Stimulated activated naive CD8-positive, alpha-beta T cell treated with anti-CD3 and anti-CD28 coated beads, Interleukin-15, Interleukin-2, amounts not matched to agents 100 ng/mL and 50 ng/mL, for 24 hours (primary cell): Measurements from ENCODE around the gene ZBED1.
"Not testable (repeated sequence)": the region's sequence is repeated elsewhere in the genome, so short reads cannot be mapped to it uniquely, and the experiment has no call there.

Source experiments
- H3K27ac Mint-ChIP-seq: one replicate; pipeline ENCODE4 v1.8.0; 2021; ENCODE audit warnings: mild to moderate bottlenecking, mixed read lengths
- H3K27me3 Mint-ChIP-seq: one replicate; pipeline ENCODE4 v1.8.0; 2021; ENCODE audit warnings: mixed read lengths
- H3K36me3 Mint-ChIP-seq: one replicate; pipeline ENCODE4 v1.8.0; 2021; ENCODE audit warnings: low read depth, mixed read lengths
- H3K4me1 Mint-ChIP-seq: one replicate; pipeline ENCODE4 v1.8.0; 2021; ENCODE audit warnings: low read depth, mixed read lengths
- H3K4me3 Mint-ChIP-seq: one replicate; pipeline ENCODE4 v1.8.0; 2021; ENCODE audit warnings: mild to moderate bottlenecking, mixed read lengths
- H3K9me3 Mint-ChIP-seq: one replicate; pipeline ENCODE4 v1.8.0; 2021; ENCODE audit warnings: mixed read lengths

Gene ZBED1

DNA sequence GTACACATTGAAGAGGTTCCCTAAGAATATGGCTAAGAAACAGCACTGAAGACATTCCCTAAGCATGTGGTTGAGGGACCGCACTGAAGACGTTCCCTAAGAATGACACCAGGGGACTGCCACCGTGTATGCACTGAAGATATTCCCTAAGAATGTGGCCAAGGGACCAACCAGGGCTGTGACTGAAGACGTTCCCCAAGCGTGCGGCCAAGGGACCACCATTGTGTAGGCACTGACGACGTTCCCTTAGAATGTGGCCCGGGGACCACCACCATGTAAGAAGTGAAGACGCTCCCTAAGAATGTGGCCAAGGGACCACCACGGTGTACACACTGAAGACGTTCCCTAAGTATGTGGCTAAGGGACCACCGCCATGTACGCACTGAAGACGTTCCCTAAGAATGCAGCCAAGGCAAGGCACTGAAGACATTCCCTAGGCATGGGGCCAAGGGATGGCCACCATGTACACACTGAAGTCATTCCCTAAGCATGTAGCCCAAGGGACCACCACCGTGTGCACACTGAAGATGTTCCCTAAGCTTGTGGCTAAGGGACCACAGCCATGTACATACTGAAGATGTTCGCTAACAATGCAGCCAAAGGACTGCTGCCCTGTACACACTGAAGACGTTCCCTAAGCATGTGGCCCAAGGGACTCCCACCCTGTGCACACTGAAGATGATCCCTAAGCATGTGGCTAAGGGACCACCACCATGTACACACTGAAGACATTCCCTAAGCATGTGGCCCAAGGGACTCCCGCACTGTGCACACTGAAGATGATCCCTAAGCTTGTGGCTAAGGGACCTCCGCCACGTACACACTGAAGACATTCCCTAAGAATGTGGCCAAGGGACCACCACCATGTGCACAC lies 22.0 kb downstream of the ZBED1 start:
- H3K9me3 Mint-ChIP-seq = peaks cover 10% of the 10 kb centered on the region
- H3K4me1 Mint-ChIP-seq = no peaks in the 10 kb centered on the region
- H3K36me3 Mint-ChIP-seq = peaks cover 20% of the 10 kb centered on the region
- no peak overlapping the region for H3K4me3 Mint-ChIP-seq
- no peaks in the 10 kb centered on the region for H3K27me3 Mint-ChIP-seq
- no peak overlapping the region for H3K27ac Mint-ChIP-seq

DNA sequence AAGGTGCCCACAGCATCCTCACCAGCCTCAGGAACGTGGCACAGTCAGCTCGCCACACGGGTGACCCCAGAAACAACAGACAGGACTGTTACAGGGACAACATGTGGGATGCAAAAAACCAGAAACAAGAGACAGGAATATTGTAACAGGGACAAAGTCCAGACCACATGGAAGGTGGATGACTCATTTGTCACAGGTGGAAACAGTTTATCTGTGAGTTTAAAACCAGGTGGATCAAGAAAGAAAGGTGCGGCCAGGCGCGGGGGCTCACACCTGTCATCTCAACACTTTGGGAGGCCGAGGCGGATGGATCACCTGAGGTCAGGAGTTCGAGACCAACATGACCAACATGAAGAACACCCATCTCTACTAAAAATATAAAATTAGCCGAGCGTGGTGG lies 23.5 kb downstream of the ZBED1 start:
- Mint-ChIP-seq H3K9me3 (peaks cover 10% of the 10 kb centered on the region), H3K36me3 (peaks cover 20% of the 10 kb centered on the region)
- H3K4me1 Mint-ChIP-seq, H3K27ac Mint-ChIP-seq, H3K27me3 Mint-ChIP-seq, H3K4me3 Mint-ChIP-seq: not testable (repeated sequence)

DNA sequence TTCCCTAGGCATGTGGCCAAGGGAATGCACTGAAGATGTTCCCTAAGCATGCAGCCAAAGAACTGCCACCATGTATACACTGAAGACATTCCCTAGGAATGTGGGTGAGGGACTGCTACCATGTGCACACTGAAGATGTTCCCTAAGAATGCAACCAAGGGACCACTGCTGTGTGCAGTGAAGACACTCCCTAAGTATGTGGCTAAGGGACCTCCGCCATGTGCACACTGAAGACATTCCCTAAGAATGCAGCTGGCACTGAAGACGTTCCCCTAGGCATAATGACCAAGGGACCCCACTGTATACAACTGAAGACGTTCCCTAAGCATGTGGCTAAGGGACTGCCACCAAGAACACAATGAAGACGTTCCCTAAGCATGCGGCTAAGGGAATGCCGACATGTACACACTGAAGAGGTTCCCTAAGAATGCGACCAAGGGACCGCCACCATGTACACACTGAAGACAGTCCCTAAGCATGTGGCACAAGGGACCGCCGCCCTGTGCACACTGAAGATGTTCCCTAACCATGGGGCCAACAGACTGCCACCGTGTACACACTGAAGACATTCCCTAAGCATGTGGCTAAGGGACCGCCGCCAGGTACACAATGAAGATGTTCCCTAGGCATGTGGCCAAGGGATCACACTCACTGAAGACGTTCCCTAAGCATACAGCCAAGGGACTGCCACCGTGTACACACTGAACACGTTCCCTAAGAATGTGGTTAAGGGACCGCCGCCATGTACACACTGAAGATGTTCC lies 25.6 kb downstream of the ZBED1 start:
- H3K36me3 Mint-ChIP-seq = peaks cover 18% of the 10 kb centered on the region
- peaks cover 10% of the 10 kb centered on the region for H3K9me3 Mint-ChIP-seq
- H3K27me3 Mint-ChIP-seq = no peaks in the 10 kb centered on the region
- no peak overlapping the region for H3K27ac Mint-ChIP-seq
- H3K4me1 Mint-ChIP-seq = no peaks in the 10 kb centered on the region
- H3K4me3 Mint-ChIP-seq = no peak overlapping the region

DNA sequence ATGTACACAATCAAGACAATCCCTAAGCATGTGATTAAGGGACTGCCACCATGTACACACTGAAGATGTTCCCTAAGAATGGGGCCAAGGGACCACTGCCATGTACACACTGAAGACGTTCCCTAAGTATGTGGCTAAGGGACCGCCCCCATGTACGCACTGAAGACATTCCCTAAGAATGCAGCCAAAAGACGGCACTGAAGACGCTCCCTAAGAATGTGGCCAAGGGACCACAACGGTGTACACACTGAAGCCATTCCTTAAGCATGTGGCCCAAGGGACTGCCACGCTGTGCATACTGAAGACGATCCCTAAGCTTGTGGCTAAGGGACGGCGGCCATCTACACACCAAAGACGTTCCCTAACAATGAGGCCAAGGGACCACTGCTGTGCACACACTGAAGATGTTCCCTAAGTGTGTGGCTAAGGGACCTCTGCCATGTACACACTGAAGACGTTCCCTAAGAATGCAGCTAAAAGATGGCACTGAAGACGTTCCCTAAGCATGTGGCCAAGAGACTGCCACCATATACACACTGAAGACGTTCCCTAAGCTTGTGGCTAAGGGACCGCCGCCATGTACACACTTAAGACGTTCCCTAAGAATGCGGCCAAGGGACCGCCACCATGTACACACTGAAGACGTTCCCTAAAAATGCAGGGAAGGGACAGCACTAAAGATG lies 26.4 kb downstream of the ZBED1 start:
- Mint-ChIP-seq H3K4me3 (no peak overlapping the region), H3K9me3 (peaks cover 9% of the 10 kb centered on the region), H3K27ac (no peak overlapping the region), H3K4me1 (no peaks in the 10 kb centered on the region), H3K27me3 (no peaks in the 10 kb centered on the region), H3K36me3 (peaks cover 16% of the 10 kb centered on the region)

DNA sequence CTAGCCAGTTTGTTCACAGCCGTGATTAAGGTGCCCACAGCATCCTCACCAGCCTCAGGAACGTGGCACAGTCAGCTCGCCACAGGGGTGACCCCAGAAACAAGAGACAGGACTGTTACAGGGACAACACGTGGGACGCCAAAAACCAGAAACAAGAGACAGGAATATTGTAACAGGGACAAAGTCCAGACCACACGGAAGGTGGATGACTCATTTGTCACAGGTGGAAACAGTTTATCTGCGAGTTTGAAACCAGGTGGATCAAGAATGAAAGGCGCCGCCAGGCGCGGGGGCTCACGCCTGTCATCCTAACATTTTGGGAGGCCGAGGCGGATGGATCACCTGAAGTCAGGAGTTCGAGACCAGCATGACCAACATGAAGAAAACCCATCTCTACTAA lies 27.7 kb downstream of the ZBED1 start:
- H3K36me3 Mint-ChIP-seq = peaks cover 13% of the 10 kb centered on the region
- H3K4me3 Mint-ChIP-seq, H3K9me3 Mint-ChIP-seq, H3K27me3 Mint-ChIP-seq, H3K27ac Mint-ChIP-seq, H3K4me1 Mint-ChIP-seq: not testable (repeated sequence)

DNA sequence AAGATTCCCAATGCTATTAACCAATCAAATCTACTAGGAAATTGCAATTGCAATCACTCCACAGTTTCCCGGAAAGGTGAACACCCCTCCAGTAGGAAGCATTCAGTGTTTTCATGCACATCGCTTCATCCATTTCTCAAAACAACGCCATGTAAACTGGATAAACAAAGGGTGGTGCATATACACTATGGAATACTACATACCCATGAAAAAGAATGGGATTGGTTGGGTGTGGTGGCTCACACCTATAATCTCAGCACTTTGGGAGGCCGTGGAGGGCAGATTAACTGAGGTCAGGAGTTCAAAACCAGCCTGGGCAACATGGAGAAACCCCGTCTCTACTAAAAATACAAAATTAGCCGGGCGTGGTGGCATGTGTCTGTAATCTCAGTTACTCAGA lies 29.1 kb downstream of the ZBED1 start:
- H3K27ac Mint-ChIP-seq = no peak overlapping the region
- no peaks in the 10 kb centered on the region for H3K27me3 Mint-ChIP-seq
- no peaks in the 10 kb centered on the region for H3K4me1 Mint-ChIP-seq
- H3K4me3 Mint-ChIP-seq = no peak overlapping the region
- peaks cover 9% of the 10 kb centered on the region for H3K9me3 Mint-ChIP-seq
- H3K36me3 Mint-ChIP-seq = peaks cover 13% of the 10 kb centered on the region

DNA sequence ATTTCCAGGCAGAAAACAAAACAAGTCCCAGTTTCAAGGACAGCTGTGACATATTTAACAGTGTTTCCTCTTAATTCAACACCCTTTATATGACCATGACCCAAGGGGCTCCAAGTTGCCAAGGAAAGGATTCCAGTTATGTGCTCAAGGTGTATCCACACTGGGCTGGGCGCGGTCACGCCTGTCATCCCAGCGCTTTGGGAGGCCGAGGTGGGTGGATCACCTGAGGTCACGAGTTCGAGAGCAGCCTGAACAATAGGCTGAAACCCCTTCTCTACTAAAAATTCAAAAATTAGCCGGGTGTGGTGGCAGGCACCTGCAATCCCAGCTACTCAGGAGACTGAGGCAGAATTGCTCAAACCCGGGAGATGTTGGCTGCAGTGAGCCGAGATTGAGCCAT lies 29.6 kb downstream of the ZBED1 start:
- H3K27me3 Mint-ChIP-seq, H3K27ac Mint-ChIP-seq, H3K9me3 Mint-ChIP-seq, H3K4me1 Mint-ChIP-seq, H3K4me3 Mint-ChIP-seq: not testable (repeated sequence)
- H3K36me3 Mint-ChIP-seq = peaks cover 13% of the 10 kb centered on the region

DNA sequence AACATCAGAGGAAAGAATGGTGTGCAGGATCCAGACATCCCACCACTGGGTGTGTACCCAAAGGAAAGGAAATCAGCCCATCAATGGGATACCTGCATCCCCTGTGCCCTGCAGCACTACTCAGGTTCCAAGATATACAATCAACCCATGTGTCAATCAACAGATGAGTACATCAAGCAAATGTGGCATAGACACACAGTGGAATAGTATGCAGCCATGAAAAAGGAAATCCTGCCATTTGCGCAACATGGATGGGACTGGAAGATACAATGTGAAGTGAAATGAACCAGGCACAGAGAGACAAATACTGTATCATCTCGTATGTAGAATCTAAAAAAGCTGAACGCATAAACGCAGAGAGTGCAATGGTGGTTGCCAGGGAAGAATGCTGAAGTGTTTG lies 30.9 kb downstream of the ZBED1 start:
- H3K4me3 Mint-ChIP-seq, H3K4me1 Mint-ChIP-seq, H3K36me3 Mint-ChIP-seq, H3K9me3 Mint-ChIP-seq, H3K27ac Mint-ChIP-seq, H3K27me3 Mint-ChIP-seq: not testable (repeated sequence)

DNA sequence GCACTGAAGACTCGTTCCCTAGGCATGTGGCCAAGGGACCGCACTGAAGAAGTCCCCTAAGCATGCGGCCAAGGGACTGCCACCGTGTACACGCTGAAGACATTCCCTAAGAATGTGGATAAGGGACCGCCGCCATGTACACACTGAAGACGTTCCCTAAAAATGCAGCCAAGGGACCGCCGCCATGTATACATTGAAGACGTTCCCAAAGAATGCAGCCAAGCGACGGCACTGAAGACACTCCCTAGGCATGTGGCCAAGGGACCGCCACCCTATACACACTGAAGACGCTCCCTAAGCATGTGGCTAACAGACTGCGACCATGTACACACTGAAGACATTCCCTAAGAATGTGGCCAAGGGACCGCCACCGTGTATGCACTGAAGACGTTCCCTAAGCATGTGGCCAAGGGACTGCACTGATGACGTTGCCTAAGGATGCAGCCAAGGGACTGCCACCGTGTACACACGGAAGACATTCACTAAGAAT lies 31.5 kb downstream of the ZBED1 start:
- no peak overlapping the region for H3K27ac Mint-ChIP-seq
- H3K4me3 Mint-ChIP-seq = no peak overlapping the region
- H3K36me3 Mint-ChIP-seq = peaks cover 9% of the 10 kb centered on the region
- no peaks in the 10 kb centered on the region for H3K27me3 Mint-ChIP-seq
- H3K9me3 Mint-ChIP-seq = peaks cover 5% of the 10 kb centered on the region
- H3K4me1 Mint-ChIP-seq = no peaks in the 10 kb centered on the region

DNA sequence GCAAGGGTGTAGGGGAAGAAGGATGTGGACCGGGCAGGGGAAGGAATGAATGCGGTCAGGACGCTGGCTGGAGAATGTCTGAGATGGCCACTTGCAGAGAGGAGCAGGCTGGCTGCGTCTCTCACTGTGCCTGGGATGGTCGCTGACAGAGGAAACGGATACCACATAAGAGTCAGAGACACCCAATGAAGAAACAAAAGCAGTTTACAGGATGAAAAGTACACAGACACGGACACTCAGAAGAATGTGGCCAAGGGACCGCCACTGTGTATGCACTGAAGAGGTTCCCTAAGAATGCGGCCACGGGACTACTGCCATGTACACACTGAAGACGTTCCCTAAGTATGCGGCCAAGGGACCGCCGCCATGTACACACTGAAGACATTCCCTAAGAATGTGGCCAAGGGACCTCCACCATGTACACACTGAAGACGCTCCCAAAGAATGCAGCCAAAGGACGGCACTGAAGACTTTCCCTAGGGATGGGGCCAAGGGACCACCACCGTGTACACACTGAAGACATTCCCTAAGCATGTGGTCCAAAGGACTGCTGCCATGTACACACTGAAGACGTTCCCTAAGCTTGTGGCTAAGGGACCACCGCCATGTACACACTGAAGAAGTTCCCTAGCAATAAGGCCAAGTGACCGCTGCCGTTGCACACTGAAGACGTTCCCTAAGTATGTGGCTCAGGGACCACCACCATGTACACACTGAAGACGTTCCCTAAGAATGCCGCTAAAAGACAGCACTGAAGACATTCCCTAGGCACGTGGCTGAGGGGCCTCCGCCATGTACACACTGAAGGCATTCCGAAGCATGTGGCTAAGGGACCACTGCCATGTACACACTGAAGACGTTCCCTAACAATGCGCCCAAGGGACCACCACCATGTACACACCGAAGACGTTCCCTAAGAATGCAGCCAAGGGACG lies 32.2 kb downstream of the ZBED1 start:
- no peak overlapping the region for H3K4me3 Mint-ChIP-seq

DNA sequence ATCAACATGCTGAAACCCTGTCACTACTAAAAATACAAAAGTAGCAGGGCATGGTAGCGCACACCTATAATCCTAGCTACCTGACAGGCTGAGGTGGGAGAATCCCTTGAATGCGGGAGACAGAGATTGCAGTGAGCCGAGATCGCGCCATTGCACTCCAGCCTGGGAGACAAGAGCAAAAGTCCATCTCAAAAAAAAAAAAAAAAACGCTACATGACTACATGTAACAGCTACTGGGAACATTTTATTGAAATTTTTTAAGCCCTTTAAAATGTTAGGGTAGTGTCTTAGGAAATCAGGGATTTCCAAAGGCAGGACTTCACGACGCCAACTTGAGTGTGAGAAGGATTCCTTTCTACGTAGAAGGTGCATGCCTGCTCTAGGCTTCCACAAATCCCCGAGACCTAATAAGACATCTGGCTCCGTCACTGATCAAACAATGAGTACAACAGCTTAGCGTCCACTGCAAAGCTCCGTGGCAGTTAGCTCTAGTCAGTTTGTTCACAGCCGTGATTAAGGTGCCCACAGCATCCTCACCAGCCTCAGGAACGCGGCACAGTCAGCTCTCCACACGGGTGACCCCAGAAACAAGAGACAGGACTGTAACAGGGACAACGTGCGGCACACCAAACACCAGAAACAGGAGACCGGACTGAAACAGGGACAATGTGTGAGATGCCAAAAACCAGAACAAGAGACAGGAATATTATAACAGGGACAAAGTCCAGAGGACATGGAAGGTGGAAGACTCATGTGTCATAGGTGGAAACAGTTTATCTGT lies 33.7 kb downstream of the ZBED1 start:
- no peak overlapping the region for H3K27ac Mint-ChIP-seq
- peaks cover 5% of the 10 kb centered on the region for H3K36me3 Mint-ChIP-seq
- H3K4me1 Mint-ChIP-seq = no peaks in the 10 kb centered on the region
- peaks cover 5% of the 10 kb centered on the region for H3K9me3 Mint-ChIP-seq
- H3K27me3 Mint-ChIP-seq = no peaks in the 10 kb centered on the region
- no peak overlapping the region for H3K4me3 Mint-ChIP-seq

More for the DNA sequence above, 32.2 kb downstream of the ZBED1 start:
- Mint-ChIP-seq H3K27ac (no peak overlapping the region), H3K4me1 (no peaks in the 10 kb centered on the region), H3K9me3 (peaks cover 5% of the 10 kb centered on the region), H3K27me3 (no peaks in the 10 kb centered on the region), H3K36me3 (peaks cover 9% of the 10 kb centered on the region)

DNA sequence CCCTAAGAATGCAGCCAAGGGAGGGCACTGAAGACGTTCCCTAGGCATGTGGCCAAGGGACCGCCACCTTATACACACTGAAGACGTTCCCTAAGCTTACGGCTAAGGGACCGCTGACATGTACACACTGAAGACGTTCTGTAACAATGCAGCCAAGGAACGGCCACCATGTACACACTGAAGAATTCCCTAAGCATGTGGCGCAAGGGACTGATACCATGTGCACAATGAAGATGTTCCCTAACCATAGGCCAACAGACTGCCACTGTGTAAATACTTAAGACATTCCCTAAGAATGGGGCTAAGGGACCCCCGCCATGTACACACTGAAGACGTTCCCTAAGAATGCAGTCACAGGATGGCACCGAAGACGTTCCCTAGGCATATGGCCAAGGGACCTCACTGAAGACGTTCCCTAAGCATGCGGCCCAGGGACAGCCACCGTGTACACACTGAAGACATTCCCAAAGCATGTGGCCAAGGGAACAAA lies 36.1 kb downstream of the ZBED1 start:
- Mint-ChIP-seq H3K27me3 (no peaks in the 10 kb centered on the region), H3K9me3 (peaks cover under 1% of the 10 kb centered on the region), H3K36me3 (peaks cover under 1% of the 10 kb centered on the region), H3K4me3 (no peak overlapping the region), H3K4me1 (no peaks in the 10 kb centered on the region), H3K27ac (no peak overlapping the region)

DNA sequence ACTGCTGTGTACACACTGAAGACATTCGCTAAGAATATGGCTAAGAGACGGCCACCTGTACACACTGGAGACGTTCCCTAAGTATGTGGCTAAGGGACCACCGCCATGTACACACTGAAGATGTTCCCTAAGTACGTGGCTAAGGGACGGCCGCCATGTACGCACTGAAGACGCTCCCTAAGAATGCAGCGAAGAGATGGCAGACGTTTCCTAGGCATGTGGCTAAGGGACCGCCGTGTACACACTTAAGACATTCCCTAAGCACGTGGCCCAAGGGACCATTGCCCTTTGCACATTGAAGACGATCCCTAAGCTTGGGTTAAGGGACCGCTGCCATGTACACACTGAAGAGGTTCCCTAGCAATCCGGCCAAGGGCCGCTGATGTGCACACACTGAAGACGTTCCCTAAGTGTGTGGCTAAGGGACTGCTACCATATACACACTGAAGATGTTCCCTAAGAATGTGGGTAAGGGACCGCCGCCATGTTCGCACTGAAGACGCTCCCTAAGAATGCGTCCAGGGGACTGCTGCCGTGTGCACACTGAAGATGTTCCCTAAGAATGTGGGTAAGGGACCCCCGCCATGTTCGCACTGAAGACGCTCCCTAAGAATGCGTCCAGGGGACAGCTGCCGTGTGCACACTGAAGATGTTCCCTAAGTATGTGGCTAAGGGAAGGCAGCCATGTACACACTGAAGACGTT lies 36.7 kb downstream of the ZBED1 start:
- no peaks in the 10 kb centered on the region for H3K27me3 Mint-ChIP-seq
- H3K4me3 Mint-ChIP-seq = no peak overlapping the region
- H3K4me1 Mint-ChIP-seq = no peaks in the 10 kb centered on the region
- H3K27ac Mint-ChIP-seq = no peak overlapping the region
- H3K36me3 Mint-ChIP-seq = no peaks in the 10 kb centered on the region
- H3K9me3 Mint-ChIP-seq = no peaks in the 10 kb centered on the region
